Astrocyte of the cerebellum (primary cell): ENCODE measurements around the gene HSPA4L.

Source experiments
- DNase-seq: peaks from one replicate; pipeline ENCODE4 v3.0.0-alpha.2; 2011; ENCODE audit warnings: low read depth
- H3K4me3 ChIP-seq: 2 replicates; pipeline ENCODE4 v1.5.1; 2011; ENCODE audit warnings: mild to moderate bottlenecking, low read depth, low read length, moderate library complexity
- in situ Hi-C: cut with HindIII; loops from 2 replicates; pipeline ENCODE4 v1.10.0; 2017; ENCODE audit warnings: low sequenced_read_pairs
- TF ChIP-seq, protein P1 (sequence below): IDR thresholded peaks from 2 replicates; pipeline ENCODE4 v1.5.1; 2012; ENCODE audit warnings: low read length, low read depth, moderate library complexity, mild to moderate bottlenecking; ENCODE audit errors: missing control alignments

Gene HSPA4L

DNA sequence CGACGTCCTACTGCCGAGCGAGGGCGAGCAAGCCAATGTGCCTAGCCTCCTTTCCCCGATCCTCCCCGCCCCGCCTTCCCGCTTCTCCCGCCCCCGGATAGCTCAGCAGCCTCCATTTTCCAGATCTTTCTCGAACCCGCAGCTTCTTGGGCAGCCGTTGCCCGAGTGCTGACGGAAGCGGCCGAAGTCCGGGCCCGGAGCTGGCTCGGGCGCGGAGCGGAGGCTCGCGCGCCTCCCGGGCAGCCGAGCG, 172 bp upstream of the HSPA4L start:
- TF ChIP-seq, protein P1, sequence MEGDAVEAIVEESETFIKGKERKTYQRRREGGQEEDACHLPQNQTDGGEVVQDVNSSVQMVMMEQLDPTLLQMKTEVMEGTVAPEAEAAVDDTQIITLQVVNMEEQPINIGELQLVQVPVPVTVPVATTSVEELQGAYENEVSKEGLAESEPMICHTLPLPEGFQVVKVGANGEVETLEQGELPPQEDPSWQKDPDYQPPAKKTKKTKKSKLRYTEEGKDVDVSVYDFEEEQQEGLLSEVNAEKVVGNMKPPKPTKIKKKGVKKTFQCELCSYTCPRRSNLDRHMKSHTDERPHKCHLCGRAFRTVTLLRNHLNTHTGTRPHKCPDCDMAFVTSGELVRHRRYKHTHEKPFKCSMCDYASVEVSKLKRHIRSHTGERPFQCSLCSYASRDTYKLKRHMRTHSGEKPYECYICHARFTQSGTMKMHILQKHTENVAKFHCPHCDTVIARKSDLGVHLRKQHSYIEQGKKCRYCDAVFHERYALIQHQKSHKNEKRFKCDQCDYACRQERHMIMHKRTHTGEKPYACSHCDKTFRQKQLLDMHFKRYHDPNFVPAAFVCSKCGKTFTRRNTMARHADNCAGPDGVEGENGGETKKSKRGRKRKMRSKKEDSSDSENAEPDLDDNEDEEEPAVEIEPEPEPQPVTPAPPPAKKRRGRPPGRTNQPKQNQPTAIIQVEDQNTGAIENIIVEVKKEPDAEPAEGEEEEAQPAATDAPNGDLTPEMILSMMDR: no peak
- H3K4me3 ChIP-seq: peak overlapping the region; percentile 87
- in situ Hi-C loops: no loop called here
- peak; percentile 44 for DNase-seq

DNA sequence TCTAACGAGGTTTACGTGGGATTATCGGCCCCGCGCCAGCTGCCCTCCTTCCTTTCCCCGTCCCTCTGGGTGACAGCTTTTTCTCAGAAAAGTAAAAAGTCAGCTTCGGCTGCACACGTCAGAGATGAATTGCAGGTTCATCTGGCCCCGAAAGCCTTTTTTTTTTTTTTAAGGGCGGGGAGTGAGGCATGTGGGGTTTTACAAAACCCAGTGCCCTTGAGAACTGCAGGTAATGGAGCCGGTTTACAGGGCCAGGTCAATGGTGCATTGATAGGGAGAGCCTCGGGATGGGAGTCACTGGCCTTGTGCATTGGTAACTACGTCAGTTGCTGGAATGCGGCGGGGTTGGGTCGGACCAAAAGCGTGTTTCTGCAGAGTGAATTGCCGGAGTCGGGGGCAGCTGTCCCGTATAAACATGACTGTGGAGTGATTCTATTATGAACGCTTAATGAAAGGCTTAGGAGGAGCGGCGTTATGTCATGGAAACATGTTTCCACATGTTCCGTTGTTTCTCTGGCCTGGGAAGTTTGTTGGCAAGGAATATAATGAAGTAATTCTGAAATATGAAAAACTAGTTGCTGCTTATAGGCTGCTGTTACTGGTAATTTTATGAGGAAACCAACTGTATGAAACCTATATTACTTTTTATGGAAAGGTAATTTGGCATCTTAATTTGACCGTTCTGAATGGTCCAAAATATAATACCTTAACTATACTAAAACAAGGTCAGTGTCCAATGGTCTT, 1.1 kb downstream of the HSPA4L start:
- peak; percentile 20 for DNase-seq
- TF ChIP-seq, protein P1: no peak
- in situ Hi-C loops: no loop called here
- peak overlapping the region; percentile 87 for H3K4me3 ChIP-seq

DNA sequence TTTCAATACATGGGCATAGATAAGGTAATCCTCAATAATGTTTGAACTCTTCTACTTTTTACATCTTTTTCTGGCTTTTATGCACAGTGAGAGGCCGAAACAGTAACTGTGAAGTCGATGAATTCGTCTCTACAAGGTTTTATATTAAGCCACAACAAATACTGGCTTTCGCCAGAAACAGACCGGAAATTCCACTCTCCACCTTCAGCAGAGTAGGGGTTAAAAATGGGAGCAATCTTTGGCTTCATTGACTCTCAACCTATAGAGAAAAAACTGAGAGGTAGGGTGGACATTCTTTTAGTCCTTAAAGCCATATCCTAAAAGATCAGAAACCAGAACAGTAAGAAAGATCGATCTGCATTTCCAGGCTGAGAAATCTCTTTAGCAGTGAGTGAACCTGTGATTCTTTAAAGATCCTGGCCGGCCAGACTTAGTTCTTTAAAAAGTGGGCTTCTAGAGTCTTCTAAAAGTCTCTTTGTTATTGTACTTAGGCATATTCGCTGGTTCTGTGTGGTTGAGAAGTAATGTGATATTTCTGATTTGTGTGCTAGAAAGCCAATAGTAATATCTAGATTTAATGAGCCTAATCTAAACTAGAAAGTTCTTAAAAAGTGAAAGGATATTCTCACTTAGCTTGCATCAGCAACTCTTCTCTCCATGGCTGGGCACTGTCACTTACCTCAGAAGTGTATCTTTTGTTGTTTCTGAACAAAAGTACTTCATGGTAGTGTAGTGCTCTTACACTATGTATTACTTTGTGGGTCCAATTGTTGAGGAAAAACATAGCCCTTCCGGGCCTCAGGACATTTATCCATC, 2.0 kb downstream of the HSPA4L start:
- in situ Hi-C loops: no loop called here
- H3K4me3 ChIP-seq: no peak overlapping the region
- DNase-seq: no peak
- TF ChIP-seq, protein P1: no peak

DNA sequence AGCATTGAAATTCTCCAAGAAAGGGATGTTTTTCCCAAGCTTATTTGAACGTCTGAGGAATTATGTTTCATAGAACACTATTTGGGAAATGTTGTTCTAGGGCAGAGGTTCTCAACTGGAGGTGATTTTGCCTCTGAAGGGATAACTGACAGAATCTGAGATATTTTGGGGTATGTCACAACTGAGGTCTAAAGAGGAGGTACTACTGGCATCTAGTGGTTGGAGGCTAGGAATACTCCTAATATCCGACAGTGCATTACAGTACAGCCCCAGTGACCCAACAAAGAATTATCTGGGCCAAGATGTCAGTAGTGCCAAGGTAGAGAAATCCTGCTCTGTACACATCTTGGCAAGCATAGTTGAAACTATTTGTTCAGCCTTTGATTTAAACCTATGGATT, 6.4 kb downstream of the HSPA4L start:
- TF ChIP-seq, protein P1: peak; percentile 21
- in situ Hi-C loops: no loop called here
- DNase-seq: no peak
- no peak overlapping the region for H3K4me3 ChIP-seq

DNA sequence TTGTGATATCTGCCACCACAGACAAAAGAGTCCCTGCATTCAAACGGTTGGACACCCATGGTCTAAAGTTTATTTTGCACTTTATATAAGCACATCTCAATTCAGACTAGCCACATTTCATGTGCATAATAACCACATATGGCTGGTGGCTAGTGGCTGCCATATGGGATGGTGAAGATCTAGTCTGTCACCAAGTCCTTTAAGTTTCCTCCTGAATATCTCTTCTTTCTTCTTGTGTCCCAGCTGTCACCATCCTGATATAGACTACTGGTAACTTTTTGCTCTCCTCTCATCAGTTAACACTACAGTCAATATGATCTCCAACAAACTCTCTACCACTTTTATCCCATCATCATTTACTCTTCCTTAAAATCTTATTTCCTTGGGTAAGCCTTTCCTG, 9.3 kb downstream of the HSPA4L start:
- no peak overlapping the region for H3K4me3 ChIP-seq
- TF ChIP-seq, protein P1: no peak
- in situ Hi-C loops: no loop called here
- DNase-seq: no peak

DNA sequence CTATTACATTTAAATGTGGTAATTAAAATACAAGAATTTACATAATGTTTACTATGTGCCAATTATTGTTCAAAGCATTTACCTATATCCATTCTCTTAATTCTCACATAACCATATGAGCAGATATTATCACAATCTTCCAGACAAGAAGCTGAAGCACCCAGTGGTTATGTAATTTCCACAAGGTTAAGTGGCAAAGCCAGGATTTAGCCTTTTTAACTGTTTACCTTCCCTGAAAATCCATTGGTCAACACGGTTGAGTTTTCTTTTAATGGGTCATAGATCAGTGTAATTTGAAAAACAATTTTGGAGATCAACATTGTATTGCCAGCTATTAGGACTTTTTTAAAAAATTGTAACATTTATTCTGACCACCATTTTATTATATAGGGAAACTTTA, 11.4 kb downstream of the HSPA4L start:
- no peak for DNase-seq
- TF ChIP-seq, protein P1: no peak
- in situ Hi-C loops: no loop called here

More for the DNA sequence above, 11.4 kb downstream of the HSPA4L start:
- H3K4me3 ChIP-seq: no peak overlapping the region
